ENCODE results near the gene POU3F3. TPM values are rescaled to one million over a fixed set of nuclear protein-coding genes. Genes with fewer than 3 reads are reported as not detected.

POU3F3 gene
- total RNA-seq, 2 donors from 2014 or later = not detected

- Mint-ChIP-seq H3K4me3 (no peak overlapping the region), H3K4me1 (peaks cover 5% of the 10 kb centered on the region), H3K27me3 (ENCODE audit: insufficient read depth) (peaks cover 62% of the 10 kb centered on the region), H3K36me3 (ENCODE audit: low read depth) (no peaks in the 10 kb centered on the region), H3K27ac (no peak overlapping the region), H3K9me3 (no peaks in the 10 kb centered on the region)
- Histone ChIP-seq H3K9me3 (ENCODE audit: control insufficient read depth, low read length) (no peaks in the 10 kb centered on the region), H3K27me3 (ENCODE audit: control insufficient read depth, insufficient read depth, low read length, poor library complexity, severe bottlenecking) (peaks cover 65% of the 10 kb centered on the region), H3K4me3 (ENCODE audit: low read length) (no peak overlapping the region), H3K27ac (ENCODE audit: low read depth, low read length) (no peak overlapping the region), H3K9ac (ENCODE audit: extremely low read depth, low read length, poor library complexity, severe bottlenecking) (no peak overlapping the region), H3K36me3 (ENCODE audit: control insufficient read depth, insufficient read depth, low read length) (no peaks in the 10 kb centered on the region), H3K4me1 (ENCODE audit: control insufficient read depth, insufficient read depth, low read length) (peaks cover 10% of the 10 kb centered on the region)
- no peak for TF ChIP-seq CTCF (conservative IDR thresholded peaks at IDR 0.05)
- 89% methylated on average over 1 of the region's 1 CpG; no CpG with 5 or more reads in 1 of the 2 experiments for WGBS, 2 experiments (ENCODE audit: insufficient coverage in 1 of 2, insufficient read length in 1 of 2)
- DNase-seq = no peak
These were observed 13.8 kb upstream of the POU3F3 start for GRCh38 chr2:104840156-104840555.

- Mint-ChIP-seq H3K4me3 (no peak overlapping the region), H3K27ac (no peak overlapping the region), H3K36me3 (ENCODE audit: low read depth) (no peaks in the 10 kb centered on the region), H3K4me1 (peaks cover 5% of the 10 kb centered on the region), H3K27me3 (ENCODE audit: insufficient read depth) (peaks cover 71% of the 10 kb centered on the region), H3K9me3 (no peaks in the 10 kb centered on the region)
- Histone ChIP-seq H3K36me3 (ENCODE audit: control insufficient read depth, insufficient read depth, low read length) (no peaks in the 10 kb centered on the region), H3K9ac (ENCODE audit: extremely low read depth, low read length, poor library complexity, severe bottlenecking) (no peak overlapping the region), H3K27ac (ENCODE audit: low read depth, low read length) (no peak overlapping the region), H3K4me1 (ENCODE audit: control insufficient read depth, insufficient read depth, low read length) (peaks cover 10% of the 10 kb centered on the region), H3K9me3 (ENCODE audit: control insufficient read depth, low read length) (no peaks in the 10 kb centered on the region), H3K27me3 (ENCODE audit: control insufficient read depth, insufficient read depth, low read length, poor library complexity, severe bottlenecking) (peaks cover 74% of the 10 kb centered on the region), H3K4me3 (ENCODE audit: low read length) (no peak overlapping the region)
- no peak for TF ChIP-seq CTCF (conservative IDR thresholded peaks at IDR 0.05)
- no CpG with 5 or more reads among the region's 2 CpGs for WGBS, 2 experiments (ENCODE audit: insufficient coverage in 1 of 2, insufficient read length in 1 of 2)
- no peak for DNase-seq
These were observed 12.9 kb upstream of the POU3F3 start for GRCh38 chr2:104840893-104841585.

GRCh38 chr2:104841744-104842143 is 12.2 kb upstream of the POU3F3 start:
- H3K4me3 ChIP-seq (ENCODE audit: low read length) = no peak overlapping the region
- H3K27me3 ChIP-seq (ENCODE audit: control insufficient read depth, insufficient read depth, low read length, poor library complexity, severe bottlenecking) = peaks cover 81% of the 10 kb centered on the region
- DNase-seq = no peak
- H3K4me1 Mint-ChIP-seq = peaks cover 5% of the 10 kb centered on the region
- 89 to 90% methylated on average over 1 of the region's 2 CpGs for WGBS, 2 experiments (ENCODE audit: insufficient coverage in 1 of 2, insufficient read length in 1 of 2)
- no peak overlapping the region for H3K27ac ChIP-seq (ENCODE audit: low read depth, low read length)
- H3K4me1 ChIP-seq (ENCODE audit: control insufficient read depth, insufficient read depth, low read length) = peaks cover 10% of the 10 kb centered on the region
- H3K9me3 Mint-ChIP-seq = no peaks in the 10 kb centered on the region
- no peaks in the 10 kb centered on the region for H3K9me3 ChIP-seq (ENCODE audit: control insufficient read depth, low read length)
- no peaks in the 10 kb centered on the region for H3K36me3 ChIP-seq (ENCODE audit: control insufficient read depth, insufficient read depth, low read length)
- no peaks in the 10 kb centered on the region for H3K36me3 Mint-ChIP-seq (ENCODE audit: low read depth)
- H3K27ac Mint-ChIP-seq = no peak overlapping the region
- no peak overlapping the region for H3K9ac ChIP-seq (ENCODE audit: extremely low read depth, low read length, poor library complexity, severe bottlenecking)
- H3K27me3 Mint-ChIP-seq (ENCODE audit: insufficient read depth) = peaks cover 75% of the 10 kb centered on the region
- H3K4me3 Mint-ChIP-seq = peak overlapping the region; percentile 44
- no peak for TF ChIP-seq CTCF (conservative IDR thresholded peaks at IDR 0.05)
